GM12801 (cell line): ENCODE data around the gene SIGLEC10.

Experiments used
- TF ChIP-seq, protein P1 (sequence below): IDR thresholded peaks from one replicate; pipeline ENCODE4 v1.5.1; 2011; ENCODE audit warnings: control low read depth; ENCODE audit not compliant: insufficient read length; ENCODE audit errors: extremely low read depth

Gene SIGLEC10

DNA sequence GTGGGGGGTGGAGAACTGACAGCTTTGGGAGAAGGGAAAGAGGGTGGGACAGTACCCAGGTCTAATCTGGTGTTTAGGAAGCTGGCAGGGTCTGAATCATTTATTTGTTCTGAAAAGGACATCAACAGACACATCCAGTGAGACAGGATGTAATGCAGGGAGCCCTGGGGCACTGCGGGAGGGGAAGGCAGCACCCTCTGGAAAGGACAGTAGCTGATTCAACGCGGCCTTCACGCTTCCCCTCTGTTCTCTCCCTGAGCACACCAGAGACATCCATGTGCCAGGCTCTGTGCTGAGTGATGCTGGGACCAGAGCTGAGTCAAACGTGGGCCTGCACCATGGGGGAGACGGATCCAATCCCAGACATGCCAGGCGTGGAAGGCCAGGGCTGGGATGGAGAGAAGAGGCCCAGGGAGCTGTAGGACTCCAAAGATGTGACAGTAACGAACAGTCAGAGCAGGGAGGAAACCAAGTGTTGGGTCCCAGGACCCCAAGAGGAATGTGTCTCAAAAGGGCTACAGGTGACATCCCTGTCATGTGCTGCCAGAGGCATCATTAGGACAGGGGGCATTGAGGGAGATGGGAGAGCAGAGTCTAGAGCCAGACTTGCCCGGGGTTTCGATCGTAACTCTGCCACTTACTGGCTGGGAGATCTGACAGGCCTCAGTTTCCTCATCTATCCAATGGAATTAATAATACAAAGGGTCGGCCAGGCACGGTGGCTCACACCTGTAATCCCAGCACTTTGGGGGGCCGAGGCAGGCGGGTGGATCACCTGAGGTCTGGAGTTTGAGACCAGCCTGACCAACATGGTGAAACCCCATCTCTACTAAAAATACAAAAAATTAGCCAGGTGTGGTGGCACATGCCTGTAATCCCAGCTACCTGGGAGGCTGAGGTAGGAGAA lies 53.0 kb downstream of the SIGLEC10 start:
- TF ChIP-seq, protein P1, sequence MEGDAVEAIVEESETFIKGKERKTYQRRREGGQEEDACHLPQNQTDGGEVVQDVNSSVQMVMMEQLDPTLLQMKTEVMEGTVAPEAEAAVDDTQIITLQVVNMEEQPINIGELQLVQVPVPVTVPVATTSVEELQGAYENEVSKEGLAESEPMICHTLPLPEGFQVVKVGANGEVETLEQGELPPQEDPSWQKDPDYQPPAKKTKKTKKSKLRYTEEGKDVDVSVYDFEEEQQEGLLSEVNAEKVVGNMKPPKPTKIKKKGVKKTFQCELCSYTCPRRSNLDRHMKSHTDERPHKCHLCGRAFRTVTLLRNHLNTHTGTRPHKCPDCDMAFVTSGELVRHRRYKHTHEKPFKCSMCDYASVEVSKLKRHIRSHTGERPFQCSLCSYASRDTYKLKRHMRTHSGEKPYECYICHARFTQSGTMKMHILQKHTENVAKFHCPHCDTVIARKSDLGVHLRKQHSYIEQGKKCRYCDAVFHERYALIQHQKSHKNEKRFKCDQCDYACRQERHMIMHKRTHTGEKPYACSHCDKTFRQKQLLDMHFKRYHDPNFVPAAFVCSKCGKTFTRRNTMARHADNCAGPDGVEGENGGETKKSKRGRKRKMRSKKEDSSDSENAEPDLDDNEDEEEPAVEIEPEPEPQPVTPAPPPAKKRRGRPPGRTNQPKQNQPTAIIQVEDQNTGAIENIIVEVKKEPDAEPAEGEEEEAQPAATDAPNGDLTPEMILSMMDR = no peak

DNA sequence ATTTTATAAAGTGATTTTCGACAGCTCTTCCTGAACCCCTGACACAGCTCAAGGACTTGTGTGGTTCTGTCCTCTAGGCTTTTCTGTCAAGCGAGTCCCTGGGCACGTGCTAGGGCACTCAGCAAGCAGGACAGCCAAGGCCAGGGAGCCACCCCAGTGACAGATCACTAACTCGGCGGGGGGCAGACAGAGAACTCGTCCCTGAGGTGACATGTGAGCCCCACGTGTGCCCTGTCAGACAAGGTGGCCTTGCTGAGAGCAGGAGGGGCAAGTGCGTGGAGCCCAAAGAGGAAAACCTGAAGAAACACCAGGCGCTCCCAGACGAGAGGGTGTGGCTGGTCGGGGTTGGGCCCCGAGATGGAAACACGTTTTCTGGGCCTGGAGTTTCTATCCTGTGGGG lies 56.2 kb downstream of the SIGLEC10 start:
- TF ChIP-seq, protein P1 = no peak
